Activated naive CD4-positive, alpha-beta T cell treated with Interleukin-2 at 50 U/mL for 16 hours (primary cell): Measurements from ENCODE around the gene OR51V1.
"Not testable (repeated sequence)": the region's sequence is repeated elsewhere in the genome, so short reads cannot be mapped to it uniquely, and the experiment has no call there.

Source experiments
- DNase-seq: peaks from one replicate; pipeline ENCODE4 v3.0.0-alpha.2; 2020

The OR51V1 gene

DNA sequence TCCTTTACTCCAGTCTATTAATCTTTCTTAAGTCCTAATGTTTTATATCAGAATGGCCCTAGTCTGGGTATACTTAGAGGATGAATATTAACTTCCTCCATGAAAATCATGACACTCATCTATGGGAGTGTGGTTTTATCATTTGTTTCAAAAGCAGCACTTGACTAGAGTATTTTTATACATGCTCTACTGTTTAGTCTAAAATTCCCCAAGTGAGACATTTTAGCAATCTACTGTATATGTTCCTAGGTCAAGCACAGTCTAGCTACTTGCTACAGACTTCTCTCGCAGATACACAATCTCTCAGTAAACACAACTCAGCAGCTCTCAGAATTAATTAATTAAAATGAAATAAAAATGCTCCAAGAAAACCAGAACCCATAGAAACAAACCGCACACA, 29.3 kb upstream of the OR51V1 start:
- DNase-seq = no peak

DNA sequence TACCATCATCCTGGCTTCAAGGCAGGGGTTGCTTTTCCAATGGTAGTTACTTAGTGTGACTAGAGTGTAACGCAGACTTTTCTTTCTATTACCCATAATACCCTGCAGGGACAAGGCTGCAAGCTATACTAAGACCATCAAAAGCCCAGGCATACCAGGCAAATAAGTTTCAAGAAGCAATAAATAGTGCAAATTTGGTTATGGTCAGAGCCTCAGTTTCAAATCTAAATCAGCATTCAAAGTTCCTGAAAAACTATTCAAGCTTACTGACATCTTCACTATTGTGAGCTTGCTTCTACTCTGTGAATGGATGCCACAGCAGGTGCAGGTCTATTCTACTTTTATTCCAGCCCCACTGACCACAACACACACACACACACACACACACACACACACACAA, 28.9 kb upstream of the OR51V1 start:
- DNase-seq = no peak

DNA sequence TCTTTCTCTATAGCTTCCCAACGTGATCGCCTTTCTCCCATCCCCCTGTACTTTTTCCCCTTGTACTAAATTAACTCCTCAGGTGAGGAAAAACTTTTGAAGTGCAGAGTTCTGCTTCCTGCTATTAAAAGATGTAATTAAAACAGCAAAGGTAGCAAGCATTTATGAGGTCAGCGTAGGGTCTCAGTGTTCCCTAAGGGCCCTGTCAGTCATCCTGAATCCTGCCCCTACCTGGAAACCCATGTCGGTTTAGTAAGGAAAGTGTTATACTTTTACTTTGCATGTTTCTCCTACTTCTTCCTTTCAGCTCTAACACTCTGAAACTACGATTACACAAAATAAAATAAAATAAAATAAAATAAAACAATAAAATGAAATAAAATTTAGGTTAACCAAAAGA, 27.6 kb upstream of the OR51V1 start:
- DNase-seq = no peak

DNA sequence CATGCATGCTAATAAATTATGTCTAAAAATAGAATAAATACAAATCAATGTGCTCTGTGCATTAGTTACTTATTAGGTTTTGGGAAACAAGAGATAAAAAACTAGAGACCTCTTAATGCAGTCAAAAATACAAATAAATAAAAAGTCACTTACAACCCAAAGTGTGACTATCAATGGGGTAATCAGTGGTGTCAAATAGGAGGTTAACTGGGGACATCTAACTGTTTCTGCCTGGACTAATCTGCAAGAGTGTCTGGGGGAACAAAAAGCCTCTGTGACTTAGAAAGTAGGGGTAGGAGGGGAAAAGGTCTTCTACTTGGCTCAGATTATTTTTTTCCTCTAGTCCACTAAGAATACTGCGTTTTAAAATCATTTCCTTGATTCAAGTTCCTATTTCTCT, 27.2 kb upstream of the OR51V1 start:
- DNase-seq = no peak

DNA sequence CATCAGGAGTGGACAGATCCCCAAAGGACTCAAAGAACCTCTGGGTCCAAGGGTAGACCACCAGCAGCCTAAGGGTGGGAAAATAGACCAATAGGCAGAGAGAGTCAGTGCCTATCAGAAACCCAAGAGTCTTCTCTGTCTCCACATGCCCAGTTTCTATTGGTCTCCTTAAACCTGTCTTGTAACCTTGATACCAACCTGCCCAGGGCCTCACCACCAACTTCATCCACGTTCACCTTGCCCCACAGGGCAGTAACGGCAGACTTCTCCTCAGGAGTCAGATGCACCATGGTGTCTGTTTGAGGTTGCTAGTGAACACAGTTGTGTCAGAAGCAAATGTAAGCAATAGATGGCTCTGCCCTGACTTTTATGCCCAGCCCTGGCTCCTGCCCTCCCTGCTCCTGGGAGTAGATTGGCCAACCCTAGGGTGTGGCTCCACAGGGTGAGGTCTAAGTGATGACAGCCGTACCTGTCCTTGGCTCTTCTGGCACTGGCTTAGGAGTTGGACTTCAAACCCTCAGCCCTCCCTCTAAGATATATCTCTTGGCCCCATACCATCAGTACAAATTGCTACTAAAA, 26.3 kb upstream of the OR51V1 start, which contains the start of gene HBB:
Gene HBB, minus strand, starts transcription at position 340 of the 579 bp plus-strand sequence. Its CDS starts 50 bp downstream, at position 290.
- no peak for DNase-seq

DNA sequence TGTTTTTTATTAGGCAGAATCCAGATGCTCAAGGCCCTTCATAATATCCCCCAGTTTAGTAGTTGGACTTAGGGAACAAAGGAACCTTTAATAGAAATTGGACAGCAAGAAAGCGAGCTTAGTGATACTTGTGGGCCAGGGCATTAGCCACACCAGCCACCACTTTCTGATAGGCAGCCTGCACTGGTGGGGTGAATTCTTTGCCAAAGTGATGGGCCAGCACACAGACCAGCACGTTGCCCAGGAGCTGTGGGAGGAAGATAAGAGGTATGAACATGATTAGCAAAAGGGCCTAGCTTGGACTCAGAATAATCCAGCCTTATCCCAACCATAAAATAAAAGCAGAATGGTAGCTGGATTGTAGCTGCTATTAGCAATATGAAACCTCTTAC, 25.0 kb upstream of the OR51V1 start:
- no peak for DNase-seq

DNA sequence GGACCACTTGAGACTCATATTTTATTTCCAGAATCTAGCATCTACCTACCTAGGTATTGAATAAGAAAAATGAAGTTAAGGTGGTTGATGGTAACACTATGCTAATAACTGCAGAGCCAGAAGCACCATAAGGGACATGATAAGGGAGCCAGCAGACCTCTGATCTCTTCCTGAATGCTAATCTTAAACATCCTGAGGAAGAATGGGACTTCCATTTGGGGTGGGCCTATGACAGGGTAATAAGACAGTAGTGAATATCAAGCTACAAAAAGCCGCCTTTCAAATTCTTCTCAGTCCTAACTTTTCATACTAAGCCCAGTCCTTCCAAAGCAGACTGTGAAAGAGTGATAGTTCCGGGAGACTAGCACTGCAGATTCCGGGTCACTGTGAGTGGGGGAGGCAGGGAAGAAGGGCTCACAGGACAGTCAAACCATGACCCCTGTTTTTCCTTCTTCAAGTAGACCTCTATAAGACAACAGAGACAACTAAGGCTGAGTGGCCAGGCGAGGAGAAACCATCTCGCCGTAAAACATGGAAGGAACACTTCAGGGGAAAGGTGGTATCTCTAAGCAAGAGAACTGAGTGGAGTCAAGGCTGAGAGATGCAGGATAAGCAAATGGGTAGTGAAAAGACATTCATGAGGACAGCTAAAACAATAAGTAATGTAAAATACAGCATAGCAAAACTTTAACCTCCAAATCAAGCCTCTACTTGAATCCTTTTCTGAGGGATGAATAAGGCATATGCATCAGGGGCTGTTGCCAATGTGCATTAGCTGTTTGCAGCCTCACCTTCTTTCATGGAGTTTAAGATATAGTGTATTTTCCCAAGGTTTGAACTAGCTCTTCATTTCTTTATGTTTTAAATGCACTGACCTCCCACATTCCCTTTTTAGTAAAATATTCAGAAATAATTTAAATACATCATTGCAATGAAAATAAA, 24.3 kb upstream of the OR51V1 start:
- DNase-seq = no peak

DNA sequence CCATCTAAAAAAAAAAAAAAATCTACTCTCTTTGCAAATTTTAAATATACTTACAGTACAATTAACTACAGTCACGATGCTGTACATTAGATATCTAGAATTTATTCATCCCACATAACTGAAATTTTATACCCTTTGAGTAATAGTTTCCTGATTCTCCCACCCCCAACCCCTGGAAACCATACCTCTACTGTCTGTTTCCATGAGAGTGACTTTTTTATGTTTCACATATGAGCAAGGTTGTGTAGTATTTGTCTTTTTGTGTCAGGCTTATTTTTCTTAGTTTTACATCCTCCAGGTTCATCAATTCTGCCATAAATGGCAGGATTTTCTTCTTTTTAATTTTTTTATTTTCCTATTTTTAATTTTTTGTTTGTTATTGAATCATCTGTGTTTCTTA, 23.2 kb upstream of the OR51V1 start:
- no peak for DNase-seq

DNA sequence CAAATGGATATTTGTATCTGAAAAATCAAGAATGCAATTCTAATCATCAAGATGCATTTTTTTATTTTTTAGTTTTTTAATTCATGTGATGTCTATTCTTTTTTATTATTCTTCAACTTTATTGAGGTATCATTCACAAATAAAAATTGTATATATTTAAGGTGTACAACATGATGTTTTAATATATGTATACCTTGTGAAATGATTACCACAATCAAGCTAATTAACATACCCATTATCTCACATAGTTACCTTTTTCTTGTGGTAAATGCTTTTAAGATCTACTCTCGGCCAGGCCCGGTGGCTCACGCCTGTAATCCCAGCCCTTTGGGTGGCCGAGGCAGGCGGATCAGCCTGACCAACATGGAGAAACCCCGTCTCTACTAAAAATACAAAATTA, 22.7 kb upstream of the OR51V1 start:
- DNase-seq = no peak

DNA sequence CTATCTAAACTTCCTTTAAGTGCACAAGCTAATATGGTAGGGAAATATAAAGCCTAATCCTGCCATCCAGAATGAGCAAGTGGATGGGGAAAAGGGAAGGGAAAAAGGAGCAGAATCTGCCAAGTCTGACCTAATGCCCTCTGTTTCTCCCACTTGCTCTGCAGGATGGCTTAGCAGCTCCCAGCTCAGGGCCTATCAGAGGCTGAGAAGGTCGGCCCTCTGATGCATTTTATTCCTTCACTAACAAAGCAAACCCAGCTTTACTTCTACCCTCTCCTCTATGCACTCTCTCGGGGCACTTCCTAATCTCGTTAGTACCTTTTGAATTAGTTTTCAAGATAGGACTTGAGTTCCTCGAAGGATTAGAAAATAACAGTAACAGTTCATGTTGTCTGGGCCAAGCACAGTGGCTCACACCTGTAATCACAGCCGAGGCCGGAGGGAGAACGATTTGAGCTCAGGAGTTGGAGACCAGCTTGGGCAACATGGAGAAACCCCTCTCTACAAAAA, 9.9 kb upstream of the OR51V1 start:
- DNase-seq = no peak

DNA sequence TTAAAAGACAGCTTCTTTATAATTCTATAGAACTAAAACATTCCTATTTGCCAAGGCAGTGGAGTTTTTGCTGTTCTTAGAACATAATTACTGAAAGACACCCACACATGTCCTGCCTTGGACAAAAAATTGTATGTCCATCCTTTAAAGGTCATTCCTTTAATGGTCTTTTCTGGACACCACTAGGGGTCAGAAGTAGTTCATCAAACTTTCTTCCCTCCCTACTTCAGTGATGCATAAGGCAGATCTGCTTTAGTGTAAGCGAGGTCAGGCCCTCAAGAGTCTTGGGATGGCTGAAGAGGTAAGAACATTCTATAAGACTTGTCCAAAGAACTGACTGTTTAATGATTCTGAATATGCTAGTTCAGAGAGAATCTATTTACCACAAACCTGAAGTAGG, 4.3 kb upstream of the OR51V1 start:
- DNase-seq = no peak

DNA sequence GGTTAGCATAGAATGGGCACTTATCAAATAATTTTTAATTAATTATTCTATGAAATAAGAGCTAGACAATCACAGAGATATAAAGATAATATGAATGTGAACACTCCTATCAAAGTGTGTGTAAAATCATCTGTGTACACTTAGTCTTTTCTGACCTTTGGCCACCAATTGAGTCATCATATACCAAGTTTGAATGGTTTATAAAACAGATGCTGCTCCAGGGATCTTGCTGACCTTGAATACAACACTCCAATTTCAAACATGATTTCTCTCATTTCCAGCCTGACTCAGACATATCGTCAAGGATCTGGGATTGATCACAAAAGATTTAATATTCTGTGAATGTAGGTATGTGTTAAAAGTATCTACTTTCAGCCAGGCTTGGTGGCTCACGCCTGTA, 2.9 kb upstream of the OR51V1 start:
- DNase-seq = no peak

DNA sequence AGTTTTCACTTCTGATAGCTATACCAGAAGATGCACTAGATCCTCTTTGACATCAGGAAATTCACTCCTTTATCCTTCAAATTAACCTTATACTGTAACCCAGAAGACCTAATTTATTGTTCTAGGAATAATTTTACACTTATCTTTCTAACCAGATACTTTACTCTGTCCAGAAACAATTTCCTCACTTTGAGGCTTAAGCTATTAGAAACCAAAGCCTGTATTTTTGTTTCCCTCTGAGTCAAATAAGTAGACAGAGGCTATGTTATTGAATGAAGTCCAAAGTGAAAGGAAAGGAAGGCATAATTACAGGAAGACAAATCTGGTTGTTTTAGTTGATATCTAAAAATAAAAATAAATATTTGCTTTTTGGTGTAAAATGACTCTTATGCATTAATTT, 2.2 kb downstream of the OR51V1 start:
- DNase-seq = no peak

DNA sequence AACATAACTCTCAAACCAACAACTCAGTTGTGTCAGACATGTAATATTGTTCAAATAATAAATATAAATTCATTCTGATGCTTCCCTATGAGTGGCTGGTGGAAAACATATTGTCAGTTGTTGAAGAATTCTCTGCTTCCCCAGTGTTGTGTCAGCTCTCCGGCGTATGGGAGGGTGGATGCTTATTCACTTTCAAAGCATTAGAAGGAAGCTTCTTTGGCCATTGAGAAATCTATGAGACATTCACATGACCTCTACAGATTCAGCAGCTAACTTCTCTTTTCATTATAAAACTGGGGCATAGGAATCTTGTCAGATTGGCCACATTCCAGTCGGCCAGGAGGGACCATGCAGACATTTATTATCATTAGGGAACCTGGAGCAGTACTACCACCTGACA, 2.9 kb downstream of the OR51V1 start:
- DNase-seq = no peak

DNA sequence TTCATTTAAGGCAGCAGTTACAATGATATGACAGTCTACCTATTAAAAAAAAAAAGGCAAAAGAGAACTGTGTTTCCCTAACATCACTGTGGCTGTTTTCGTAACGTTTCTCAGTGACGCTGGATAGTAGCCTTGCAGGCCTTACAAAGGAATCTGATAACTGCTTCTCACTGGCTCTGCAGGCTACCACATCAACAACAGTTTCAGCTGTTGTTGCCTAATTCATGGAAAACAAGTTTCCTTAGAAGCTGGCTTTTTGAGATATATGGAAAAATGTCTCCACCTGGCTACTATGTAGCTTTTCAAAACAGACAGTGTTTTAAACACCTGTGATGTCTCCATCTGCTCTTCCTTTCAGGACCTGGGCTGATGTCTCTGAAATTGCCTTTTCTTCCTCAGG, 3.8 kb downstream of the OR51V1 start:
- no peak for DNase-seq

DNA sequence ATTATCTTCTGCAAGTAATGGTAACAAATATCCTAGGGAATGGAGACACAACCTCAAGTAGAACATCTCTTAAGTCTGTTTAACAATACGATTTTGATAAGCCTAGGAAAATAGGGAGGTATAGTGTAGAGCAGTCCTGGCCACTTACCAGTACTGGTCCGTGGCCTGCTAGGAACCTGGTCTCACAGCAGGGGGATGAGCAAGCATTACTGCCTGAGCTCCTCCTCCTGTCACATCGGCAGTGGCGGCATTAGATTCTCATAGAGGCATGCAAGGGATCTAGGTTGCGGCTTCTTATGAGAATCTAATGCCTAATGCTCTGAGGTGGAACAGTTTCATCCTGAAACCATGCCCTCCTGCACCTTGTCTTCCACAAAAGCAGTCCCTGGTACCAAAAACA, 4.4 kb downstream of the OR51V1 start:
- no peak for DNase-seq

DNA sequence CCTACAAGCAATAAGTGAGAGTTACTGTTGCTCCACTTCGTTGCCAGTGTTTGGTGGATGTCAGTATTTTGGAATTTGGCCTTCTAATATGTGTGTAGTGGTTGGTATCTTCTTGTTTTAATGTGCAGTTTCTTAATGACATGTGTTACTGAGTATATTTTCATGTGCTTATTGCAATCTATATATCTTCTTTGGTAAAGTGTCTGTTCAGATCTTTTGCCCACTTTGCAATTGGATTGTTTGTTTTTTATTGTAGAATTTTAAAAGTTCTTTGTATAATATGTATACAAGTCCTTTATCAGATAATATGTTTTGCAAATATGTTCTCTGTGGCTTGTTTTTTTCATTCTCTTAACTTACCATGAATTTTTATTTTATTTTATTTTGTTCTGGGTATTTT, 7.7 kb downstream of the OR51V1 start:
- DNase-seq = no peak

DNA sequence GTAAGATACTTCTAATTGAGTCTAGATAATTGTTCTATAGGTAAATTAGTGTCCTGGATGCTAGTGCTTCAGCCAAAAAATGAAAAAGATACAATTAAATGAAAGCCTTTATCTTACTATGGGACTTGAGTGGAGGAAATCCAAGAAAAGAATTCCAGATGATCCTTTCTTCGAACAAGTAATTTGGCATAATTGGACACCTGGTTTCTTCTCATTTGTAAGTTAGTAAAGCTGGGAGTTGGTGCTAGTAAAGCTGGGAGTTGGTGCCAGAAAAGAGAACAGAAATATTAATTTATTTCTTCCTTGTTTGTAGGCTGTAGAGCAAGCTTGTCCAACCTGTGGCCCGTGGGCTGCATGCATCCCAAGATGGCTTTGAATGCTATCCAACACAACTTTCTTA, 12.3 kb downstream of the OR51V1 start:
- no peak for DNase-seq

DNA sequence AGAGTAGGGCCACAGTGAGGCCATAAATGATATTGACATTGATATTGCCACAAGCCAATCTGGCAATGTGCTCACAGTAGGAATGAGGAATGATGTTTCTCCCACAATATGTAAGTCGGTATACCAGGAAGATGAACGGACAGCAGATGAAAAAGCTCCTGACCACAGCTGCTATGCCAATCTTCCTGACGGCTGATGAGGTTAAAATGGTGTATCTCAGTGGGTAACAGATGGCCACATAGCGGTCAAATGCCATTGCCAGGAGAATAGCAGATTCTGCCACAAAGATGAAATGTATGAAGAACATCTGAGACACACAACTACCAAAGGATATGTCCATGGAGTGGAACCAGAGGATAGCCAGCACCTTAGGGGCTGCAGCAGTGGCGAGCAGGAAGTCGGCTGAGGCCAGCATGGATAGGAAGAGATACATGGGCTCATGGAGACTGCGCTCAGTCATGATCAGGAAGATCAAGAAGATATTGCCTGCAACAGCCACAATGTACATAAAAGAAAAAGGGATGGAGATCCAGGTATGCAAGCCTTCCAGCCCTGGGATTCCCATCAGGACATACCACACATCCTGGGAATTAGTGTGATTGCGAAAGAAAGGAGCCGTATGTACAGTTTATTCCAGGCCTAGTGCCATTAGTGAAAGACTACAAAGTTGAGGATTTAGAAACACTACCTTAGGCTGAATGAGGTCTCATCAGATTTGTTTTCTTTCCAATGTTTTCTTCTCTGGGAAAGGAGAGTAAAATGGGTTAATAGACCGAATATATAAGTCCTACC, 22.2 kb downstream of the OR51V1 start:
- no peak for DNase-seq

DNA sequence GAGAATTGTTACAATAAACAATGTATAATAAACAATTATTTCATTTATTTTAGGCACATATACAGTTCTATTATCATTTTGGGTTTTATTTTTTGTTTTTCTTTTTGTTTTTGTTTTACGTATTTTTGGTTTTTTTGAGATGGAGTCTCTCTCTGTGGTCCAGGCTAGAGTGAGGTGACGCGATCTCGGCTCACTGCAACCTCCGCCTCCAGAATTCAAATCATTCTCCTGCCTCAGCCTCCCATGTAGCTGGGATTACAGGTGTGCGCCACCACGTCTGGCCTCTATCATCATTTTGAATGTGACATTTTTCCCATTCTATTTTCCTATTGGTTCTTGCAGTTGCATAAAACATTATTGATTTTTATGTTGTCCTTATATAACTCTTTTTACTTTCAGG, 25.5 kb downstream of the OR51V1 start:
- no peak for DNase-seq

DNA sequence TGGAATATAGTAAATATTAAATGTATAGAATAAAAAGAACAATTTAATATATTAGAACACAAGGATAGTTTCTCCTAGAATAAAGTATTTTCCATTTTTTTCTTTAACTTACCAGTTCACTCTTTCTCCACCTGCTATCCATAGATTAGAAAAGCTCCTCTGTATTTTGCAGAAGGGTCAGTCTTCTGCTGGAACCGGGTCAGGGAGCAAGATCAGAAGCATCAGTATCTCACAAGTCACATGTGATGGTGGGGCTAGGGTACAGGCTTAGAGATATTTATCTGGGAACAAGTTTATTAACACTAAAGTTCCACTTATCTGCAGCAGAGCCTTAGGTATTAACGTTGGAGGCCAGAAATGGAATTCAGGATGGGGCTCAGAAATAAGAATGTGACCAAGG, 28.6 kb downstream of the OR51V1 start:
- DNase-seq = no peak

DNA sequence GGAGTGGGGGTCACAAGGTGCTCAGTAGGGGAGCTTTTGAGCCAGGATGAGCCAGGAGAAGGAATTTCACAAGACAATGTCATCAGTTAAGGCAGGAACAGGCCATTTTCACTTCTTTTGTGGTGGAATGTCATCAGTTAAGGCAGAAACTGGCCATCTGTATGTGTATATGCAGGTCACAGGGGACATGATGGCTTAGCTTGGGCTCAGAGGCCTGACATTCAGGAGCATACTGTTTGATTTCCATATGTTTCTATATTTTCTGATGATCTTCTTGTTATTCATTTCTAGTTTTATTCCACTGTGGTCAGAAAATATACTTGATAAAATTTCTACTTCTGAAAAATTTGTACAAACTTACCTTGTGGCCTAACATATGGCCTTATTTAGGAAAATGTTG, 34.6 kb downstream of the OR51V1 start:
- DNase-seq = not testable (repeated sequence)

DNA sequence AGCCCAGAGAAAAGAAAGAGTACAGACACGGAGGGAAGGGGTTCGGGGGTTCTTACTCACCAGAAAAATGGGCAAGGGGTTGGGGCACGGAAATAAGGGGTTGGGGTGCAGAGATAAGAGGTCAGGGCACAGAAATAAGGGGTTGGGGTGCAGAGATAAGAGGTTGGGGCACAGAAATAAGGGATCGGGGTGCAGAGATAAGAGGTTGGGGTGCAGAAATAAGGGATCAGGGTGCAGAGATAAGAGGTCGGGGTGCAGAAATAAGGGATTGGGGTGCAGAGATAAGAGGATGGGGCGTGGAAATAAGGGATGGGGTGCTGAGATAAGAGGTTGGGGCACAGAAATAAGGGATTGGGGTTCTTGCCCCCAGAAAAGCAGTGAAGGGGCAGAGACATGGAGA, 35.7 kb downstream of the OR51V1 start:
- not testable (repeated sequence) for DNase-seq

DNA sequence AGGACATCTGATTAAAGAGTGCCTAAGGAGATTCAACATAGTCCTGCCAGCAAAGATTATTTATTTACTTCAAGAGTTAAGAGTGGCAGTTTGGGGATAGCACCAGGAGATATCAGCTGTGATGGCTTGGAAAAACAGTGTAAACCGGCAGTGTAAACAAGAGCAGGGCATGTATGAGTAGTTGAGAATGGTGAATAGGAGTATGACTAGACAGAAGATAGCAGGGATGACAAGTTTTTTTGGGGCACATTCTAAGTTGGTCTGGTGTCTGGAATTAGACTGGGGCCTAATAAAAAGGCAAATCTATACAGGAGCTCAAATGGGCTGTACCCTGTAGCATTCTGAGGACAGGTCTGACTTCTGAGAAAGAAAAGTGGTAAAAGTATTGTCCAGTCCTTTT, 39.4 kb downstream of the OR51V1 start:
- DNase-seq = not testable (repeated sequence)
